ENCODE data around the gene PRAMEF10.
"Not testable (repeated sequence)": the region's sequence is repeated elsewhere in the genome, so short reads cannot be mapped to it uniquely, and the experiment has no call there.

PRAMEF10 gene

GRCh38 chr1:12898170-12898569 is at the start of gene PRAMEF10:
TSS of gene PRAMEF10 (minus strand) at chr1:12898270. CDS start at chr1:12895847, 2,423 bp downstream.
- DNase-seq (ENCODE audit: low read depth, low spot score): not testable (repeated sequence)

GRCh38 chr1:12947480-12947879 is 49.4 kb upstream of the PRAMEF10 start, which contains the start of gene PRAMEF6:
TSS of gene PRAMEF6 (minus strand) at chr1:12947580. CDS start at chr1:12942518, 5,062 bp downstream.
- DNase-seq (ENCODE audit: low read depth, low spot score): not testable (repeated sequence)

DNA sequence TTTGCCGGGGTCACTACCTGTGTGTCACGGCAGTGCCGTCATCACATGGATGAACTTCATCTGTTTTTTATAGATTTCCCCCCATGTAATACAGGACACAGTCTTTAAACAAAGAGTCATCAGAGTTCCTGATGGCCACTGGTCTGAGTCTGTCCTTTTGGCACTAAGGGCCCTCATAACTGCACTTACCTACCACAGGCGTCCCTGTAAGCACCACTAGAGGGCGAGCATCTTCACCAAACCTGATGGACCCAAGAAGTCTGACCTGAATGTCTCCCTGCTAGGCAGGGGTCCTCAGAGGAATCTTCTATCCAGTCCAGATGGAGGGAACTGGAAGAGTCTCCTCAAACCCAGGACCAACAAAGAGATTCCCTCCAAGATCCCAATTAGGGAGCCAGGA is 26.3 kb upstream of the PRAMEF10 start:
- DNase-seq (ENCODE audit: low read depth, low spot score): not testable (repeated sequence)

- not testable (repeated sequence) for DNase-seq (ENCODE audit: low read depth, low spot score)
These were observed 23.7 kb upstream of the PRAMEF10 start for GRCh38 chr1:12921749-12922148.

DNA sequence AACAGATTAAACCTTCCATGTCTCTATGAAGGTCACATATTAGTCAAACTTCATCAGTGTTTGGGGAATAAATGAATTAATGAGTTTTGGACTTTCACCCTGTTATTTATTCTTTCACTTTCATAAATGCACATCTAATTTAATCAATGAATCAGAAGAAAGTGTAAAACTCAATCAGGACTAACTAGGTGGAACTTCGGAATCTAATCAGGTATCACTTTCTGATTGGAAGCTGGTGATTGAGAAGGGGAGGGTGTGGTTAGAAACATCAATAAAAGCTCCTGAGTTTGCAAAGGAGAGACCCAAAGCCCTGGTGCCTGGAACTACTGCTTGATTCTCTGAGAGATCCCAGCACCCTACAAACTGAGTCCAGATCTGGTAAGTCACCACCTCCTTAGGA is 18.2 kb upstream of the PRAMEF10 start, which contains the start of gene PRAMEF7:
Gene PRAMEF7, plus strand, starts transcription at position 301 of the 400 bp plus-strand sequence. CDS start 1,083 bp downstream, outside the sequence.
- not testable (repeated sequence) for DNase-seq (ENCODE audit: low read depth, low spot score)

DNA sequence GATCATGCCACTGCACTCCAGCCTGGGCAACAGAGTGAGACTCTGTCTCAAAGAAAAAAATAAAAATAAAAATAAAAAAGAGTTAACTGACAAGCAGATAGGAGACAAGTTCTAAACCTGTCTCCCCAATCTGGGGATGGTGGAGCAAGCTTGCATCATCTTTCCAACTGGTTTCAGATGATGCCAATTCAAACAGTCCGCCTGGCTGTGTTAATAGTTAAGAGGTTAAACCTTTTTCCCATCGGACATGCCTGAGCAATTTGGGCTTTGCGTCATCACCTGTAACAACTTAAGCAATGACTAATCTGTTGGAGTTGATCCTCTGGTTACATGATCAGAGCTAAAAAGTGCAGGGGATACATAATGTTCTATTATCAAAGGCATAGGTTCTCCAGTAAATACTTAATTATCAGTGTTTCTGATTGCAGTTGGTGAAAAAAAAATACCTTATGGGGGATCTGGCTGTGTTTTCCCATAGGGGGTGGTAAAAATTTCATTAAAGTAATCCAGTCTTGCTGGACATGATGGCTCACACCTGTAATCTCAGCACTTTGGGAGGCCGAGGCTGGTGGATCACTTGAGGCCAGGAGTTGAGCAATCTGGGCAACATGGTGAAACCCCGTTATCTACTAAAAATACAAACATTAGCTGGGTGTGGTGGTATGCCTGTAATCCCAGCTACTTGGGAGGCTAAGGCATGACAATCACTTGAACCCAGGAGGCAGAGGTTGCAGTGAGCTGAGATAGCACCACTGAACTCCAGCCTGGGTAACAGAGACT is 5.9 kb upstream of the PRAMEF10 start:
- not testable (repeated sequence) for DNase-seq (ENCODE audit: low read depth, low spot score)

DNA sequence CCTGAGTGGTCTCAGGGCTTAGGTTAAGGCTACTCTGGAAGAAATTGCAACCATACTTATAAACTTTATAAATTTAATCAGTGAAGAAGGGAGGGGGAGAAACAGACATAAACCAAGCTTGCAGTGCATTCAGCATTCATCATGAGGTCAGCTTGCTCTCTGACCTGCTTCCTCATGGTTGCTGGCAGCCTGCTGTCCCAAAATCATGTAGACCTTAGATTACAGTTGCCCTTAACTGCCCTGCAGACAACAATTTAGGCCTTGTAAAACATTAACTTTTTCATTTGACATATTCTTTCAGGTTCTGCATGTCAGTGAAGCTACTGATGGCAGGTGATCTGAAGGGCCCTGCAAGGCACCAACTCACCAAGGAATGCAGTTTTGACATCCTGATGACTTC is 1.1 kb upstream of the PRAMEF10 start:
- DNase-seq (ENCODE audit: low read depth, low spot score): not testable (repeated sequence)

DNA sequence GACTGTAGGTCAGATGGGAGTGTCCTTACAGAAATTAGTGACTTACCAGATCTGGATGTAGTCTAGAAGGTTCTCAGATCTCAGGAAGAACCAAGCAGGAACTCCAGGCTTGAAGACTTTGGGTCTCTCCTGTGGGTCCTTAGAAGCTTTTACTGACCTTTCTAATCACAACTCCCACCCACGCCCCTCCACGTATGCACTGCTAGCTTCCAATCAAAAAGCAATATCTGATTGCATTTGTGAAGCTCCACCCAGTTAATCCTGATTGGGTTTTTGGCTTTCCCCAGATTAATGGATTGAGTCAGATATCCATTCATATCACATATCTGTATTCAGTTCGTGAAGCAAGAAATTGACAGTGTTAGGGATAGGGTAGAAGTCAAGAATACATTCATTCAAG is 12.0 kb downstream of the PRAMEF10 start, which contains the start of gene PRAMEF4:
Gene PRAMEF4, minus strand, starts transcription at position 101 of the 400 bp plus-strand sequence. CDS start 2,807 bp downstream, outside the sequence.
- not testable (repeated sequence) for DNase-seq (ENCODE audit: low read depth, low spot score)

GRCh38 chr1:12878453-12878852 is 19.6 kb downstream of the PRAMEF10 start:
- DNase-seq (ENCODE audit: low read depth, low spot score): not testable (repeated sequence)

- not testable (repeated sequence) for DNase-seq (ENCODE audit: low read depth, low spot score)
These were observed 34.8 kb downstream of the PRAMEF10 start for GRCh38 chr1:12863131-12863880.

GRCh38 chr1:12856786-12857185 is 41.3 kb downstream of the PRAMEF10 start, which contains the start of gene PRAMEF2:
TSS of gene PRAMEF2 (plus strand) at chr1:12857086. CDS start at chr1:12859010, 1,924 bp downstream.
- DNase-seq (ENCODE audit: low read depth, low spot score): not testable (repeated sequence)

- no peak for DNase-seq (ENCODE audit: low read depth, low spot score)
These were observed 46.3 kb downstream of the PRAMEF10 start for GRCh38 chr1:12851779-12852178.

- not testable (repeated sequence) for DNase-seq (ENCODE audit: low read depth, low spot score)
These were observed 49.5 kb downstream of the PRAMEF10 start, which contains the start of gene HNRNPCL1 for GRCh38 chr1:12848620-12849019. TSS of gene HNRNPCL1 (minus strand) at chr1:12848720. CDS start at chr1:12848289, 431 bp downstream.

All from iPS DF 19.7 (cell line).